GM19468 (cell line): ENCODE results near the gene ZFP28.
A peak's percentile ranks its signal among the peaks of the same experiment; 100 is the strongest.

Experiments used
- ATAC-seq: cut with Tn5 transposase; IDR thresholded peaks from one replicate; pipeline ENCODE4 v1.9.1; 2021; ENCODE audit warnings: mild to moderate bottlenecking, moderate library complexity, moderate number of reproducible peaks; ENCODE audit not compliant: unreplicated experiment; ENCODE audit errors: extremely low read depth

Gene ZFP28

DNA sequence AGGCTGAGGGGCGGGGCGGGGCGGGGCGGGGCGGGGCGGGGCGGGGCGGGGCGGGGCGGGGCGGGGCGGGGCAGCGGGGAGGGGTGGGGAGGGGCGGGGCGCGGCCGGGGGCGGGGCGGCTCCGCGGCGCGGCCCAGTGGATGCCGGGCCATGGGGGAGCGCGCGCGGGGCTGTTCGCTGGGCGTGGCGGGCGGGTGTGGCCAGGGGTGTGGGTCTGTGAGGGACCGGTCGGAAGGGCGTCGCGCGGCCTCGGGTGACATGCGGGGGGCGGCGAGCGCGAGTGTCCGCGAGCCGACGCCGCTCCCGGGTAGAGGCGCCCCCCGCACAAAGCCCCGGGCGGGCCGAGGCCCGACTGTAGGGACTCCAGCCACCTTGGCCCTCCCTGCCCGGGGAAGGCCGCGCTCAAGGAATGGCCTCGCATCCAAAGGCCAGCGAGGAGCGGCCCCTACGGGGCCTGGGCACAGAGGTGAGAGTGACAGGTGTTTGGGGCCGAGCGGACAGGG, at the start of gene ZFP28:
Gene ZFP28 (plus strand): TSS at position 188 of the 503 bp plus-strand sequence. CDS start 71 bp downstream, at position 259.
- peak; percentile 22 for ATAC-seq

- ATAC-seq = no peak
These were observed 47.3 kb upstream of the ZFP28 start for GRCh38 chr19:56491399-56491798.

DNA sequence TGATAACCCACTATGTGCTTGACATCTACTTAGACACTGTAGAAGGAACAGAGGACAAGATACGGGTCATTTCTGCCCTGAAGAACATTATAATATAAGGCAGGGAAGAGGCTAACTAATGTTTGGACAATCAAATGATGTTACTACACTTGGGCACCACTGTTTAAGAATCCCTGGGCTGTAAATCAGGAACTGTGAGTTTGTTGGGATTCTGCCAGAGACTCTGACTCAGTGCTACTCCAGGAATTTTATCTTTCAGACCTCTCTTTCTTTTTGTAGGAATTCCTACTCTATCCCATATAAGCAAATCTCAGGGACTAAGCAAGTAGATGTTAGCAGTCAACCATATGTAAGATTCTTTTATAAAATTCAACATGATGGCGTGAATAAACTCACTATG, 34.2 kb upstream of the ZFP28 start:
- no peak for ATAC-seq

DNA sequence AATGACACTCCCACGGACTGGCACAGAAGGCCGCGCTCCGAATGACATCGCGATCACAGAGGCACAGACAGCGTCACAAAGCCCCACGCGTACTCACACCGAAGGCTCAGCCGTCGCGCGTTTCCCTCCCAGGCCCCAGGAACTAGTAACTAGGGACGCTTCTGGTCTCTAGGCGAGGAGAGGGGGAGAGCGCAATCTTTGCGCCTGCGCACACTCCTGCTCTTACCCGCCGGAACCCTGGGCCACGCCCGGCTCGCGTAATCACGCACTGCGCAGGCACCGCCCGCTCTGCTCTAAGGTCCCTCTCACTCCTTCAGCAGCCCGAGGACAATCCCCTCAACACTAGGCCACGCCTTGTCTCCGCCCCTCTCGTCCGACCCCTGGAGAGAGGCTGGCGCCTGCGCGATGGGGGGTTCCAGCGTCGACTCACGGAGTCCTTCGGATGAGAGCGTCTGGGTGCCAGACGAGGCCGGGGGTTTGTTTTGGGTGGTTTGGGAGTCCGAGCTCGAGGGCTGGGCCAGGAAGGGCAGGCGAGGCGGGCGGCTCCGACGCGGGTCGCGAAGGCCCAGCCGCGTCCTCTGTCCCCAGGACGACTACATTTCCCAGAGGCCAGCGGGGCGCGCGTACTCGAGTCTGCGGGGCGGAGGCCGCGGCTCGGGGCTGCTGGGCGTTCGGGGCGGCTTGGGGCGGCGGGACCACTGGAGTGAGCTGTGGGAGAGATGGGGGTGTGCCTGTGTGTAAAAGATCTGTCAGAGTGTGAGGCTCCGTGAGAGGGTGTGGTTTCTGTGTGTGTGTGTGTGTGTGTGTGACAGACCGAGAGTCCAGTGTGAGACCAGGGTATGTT, 31.1 kb upstream of the ZFP28 start, which contains the start of gene ZNF471:
Gene ZNF471 (plus strand): TSS at position 410 of the 844 bp plus-strand sequence. CDS start 3,717 bp downstream, outside the sequence.
- no peak for ATAC-seq

DNA sequence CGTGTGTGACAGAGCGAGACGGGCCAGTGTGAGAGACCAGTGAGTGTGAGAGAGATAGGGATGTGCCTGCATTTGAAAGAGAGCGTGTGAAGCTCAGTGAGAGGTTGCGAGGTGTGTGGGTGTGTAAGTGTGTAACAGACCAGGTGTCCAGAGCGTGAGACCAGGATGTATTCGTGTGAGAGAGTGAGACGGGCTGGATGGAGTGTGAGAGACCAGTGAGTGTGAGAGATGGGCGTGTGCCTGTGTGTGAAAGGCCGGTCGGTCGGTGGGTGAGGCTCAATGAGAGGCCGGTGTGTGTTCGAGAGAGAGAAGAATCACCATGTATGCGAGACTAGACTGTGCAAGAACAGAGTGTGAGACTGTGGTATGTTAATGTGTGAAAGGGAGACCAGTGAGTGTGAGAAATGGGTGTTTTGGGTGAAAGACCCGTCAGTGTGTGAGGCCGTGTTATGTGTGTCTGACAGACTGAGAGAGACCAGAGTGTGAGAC, 30.4 kb upstream of the ZFP28 start:
- ATAC-seq = no peak

GRCh38 chr19:56525214-56525860, 13.4 kb upstream of the ZFP28 start:
- no peak for ATAC-seq

DNA sequence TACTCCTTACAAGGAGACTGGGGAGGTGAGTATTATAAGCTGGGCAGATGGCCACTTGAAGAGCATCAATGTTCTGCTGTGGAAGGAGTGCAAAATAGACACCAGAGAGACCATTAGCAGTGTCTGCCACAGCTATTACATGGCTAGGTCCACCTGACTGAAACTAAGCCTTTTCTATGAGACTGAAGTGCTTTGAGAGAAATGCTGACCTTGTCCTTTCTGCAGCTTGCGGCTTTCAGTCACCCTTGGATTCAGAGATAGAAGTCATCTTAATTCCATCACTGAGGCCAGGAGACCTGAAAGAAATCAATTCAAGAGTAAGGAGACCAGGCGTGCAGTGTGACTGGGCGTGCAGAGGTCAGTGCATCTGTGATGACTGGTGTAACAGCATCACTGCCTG, 1.3 kb upstream of the ZFP28 start:
- ATAC-seq = no peak

DNA sequence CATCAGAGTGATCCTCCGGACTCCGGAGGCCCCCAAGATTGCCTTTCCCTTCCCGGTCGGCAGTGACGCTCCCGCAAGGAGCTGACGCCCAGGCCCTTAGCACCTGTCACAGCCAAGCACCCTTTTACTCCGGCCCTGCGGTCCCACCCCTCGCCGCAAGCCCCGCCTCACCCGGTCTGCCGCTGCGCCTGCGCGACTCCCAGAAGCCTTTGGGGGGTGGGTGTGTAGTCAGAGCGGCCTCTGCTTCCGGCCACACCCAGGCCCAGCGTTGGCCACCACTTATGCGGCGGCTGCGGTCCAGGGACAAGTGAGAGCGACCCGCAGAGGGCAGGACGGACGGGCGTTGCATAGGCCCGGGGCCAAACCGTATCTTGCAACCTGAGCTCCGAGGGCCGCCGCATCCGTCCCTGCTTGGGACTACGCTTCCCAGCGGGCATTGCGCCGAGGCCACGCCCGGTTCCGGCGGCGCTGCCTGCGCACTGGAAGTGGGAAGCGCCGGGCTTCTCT, 441 bp upstream of the ZFP28 start:
- peak; percentile 57 for ATAC-seq

- ATAC-seq = no peak
These were observed 5.0 kb downstream of the ZFP28 start for GRCh38 chr19:56543776-56544175.

DNA sequence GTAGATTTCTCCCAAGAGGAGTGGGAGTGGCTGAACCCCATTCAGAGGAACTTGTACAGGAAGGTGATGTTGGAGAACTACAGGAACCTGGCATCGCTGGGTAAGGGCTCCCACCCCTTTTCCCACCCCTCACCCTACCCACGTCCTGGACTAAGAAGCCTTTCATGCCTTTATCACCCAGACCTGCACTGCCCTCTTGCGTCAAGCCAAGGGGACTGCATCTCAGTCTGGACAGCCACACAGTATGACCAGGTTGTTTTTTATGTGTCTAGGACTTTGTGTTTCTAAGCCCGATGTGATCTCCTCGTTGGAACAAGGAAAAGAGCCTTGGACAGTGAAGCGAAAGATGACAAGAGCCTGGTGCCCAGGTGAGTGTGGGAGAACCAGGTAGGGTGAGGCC, 8.8 kb downstream of the ZFP28 start:
- ATAC-seq = no peak

GRCh38 chr19:56554272-56554869, 15.6 kb downstream of the ZFP28 start:
- ATAC-seq = no peak

DNA sequence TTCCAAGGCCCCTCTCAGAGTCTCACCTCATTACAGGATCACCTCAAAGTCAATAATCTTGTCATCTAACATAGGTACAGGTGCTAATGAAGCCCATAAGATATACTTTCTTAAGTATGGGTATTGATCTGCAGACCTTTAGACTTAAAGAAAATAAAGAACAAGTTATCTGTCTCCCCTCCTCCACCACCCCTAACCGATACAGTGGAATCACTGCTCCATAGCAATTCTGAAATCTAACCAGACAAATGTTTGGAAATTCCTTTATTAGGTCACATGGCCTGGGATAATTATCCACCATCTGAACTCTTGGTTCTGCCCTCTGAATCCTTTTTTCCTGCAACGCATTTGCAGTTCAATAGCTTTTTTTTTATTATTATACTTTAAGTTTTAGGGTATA, 24.0 kb downstream of the ZFP28 start:
- no peak for ATAC-seq

DNA sequence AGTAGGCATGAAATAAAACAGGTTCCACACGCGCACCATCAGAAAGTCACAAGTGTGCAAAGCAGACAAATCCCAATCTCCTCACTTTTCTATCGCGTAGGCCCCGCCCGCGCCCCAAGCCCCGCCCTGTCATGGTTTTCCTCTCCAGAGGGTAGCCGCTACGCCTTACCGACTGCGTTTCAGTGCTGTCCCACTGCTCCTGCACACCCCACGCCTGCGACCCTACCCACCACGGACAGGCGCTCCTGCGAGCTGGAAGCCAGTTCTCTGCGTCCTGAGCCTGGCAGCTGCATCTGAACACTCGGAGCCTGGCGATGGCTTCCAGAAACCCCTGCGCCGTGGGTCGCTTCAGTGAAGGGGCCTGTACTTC, 28.1 kb downstream of the ZFP28 start:
- ATAC-seq = no peak

DNA sequence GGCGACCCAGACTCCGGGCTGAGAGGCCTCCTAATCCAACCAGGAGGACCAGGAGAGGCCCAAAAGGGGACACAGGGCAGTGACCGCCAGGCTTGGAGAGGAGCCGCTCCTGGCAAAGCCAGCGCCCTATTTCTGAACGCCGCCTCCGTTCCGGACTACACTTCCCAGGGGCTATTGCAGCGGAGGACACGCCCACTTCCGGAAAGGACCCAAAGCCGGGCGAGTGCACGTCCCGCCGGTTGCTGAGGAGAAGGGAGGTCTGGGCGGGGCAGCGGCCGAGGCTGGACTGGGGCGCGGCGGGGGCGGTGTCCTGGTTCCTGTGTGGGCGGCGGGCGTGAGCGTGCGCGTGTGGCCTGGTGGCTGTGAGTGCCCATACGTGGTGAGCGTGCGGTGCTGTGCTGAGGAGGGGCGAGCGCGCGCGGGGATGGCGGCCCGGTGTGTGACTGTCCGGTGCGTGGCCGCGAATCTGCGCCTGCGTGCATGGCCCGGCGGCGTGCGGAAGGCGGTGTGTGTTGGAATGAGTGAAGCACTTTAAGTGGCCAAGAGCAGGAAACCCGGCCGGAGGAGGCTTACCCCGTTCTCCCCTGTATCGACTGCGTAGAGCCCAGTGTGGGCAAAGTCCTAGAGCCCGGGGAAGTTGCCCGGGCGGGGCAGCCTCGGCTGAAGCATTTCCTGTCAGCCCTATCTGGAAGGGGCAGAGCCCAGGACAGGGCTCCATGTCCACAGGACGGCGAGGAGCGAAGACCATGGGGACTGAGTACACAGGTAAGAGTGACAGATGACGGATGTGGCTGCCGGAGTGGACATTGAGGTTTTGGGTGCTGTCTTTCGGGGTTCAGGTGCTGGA, 28.7 kb downstream of the ZFP28 start, which contains the start of gene ZNF470:
Gene ZNF470 (plus strand): TSS at position 195 of the 847 bp plus-strand sequence. CDS start 2,844 bp downstream, outside the sequence.
- ATAC-seq = peak; percentile 74

- no peak for ATAC-seq
These were observed 33.8 kb downstream of the ZFP28 start for GRCh38 chr19:56572589-56572988.

DNA sequence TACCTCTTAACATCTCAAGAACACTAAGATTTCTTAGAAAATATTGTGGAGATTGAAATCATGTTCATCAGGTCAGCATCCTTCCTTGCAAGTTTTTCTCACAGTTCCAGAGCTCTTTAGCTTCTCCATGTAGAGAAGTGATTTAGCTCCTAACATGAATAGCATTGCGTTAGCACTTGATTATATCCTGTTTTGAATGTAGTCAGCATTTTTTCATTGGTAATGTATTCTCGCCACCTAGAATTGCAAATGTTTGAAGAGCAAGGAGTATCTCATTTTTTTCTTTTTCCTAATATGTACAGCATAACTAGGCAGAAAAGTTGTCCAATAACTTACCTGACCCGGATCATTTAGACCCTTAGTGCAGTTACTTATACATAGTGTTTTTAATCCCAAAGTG, 35.2 kb downstream of the ZFP28 start:
- ATAC-seq = no peak

GRCh38 chr19:56577719-56578602, 39.2 kb downstream of the ZFP28 start:
- no peak for ATAC-seq

DNA sequence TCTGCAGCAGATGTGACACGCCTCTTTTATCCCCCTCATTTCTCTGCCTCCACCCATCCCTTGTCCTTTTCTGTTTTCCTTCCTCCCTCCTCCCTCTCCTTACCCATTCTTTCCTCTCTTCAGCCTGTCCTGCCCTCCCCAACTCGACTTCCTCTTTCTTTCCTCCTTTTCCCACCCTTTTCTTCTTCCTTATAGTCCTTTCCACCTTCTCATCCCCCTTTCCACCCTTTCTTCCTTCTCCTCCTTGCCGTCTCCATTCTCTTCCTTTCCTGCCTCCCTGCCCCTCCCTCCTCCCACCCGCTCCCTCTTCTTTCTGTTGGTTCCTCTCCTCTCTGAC, 55.7 kb downstream of the ZFP28 start:
- ATAC-seq = no peak
